WERI-Rb-1 (cell line): ENCODE data around the gene MEGF10.

Experiments
- DNase-seq: peaks from one replicate; pipeline ENCODE4 v3.0.0-alpha.2; 2020
- H3K27ac ChIP-seq: fragments of 250-450 bp; sonication (Bioruptor Pico); 2 replicates; pipeline ENCODE4 v1.5.1; 2020; ENCODE audit warnings: mild to moderate bottlenecking, moderate library complexity
- H3K27me3 ChIP-seq: fragments of 250-450 bp; sonication (Bioruptor Pico); 2 replicates; pipeline ENCODE4 v1.5.1; 2021; ENCODE audit warnings: mild to moderate bottlenecking, low read depth, moderate library complexity; ENCODE audit not compliant: insufficient read depth, severe bottlenecking
- H3K36me3 ChIP-seq: fragments of 250-450 bp; sonication (Bioruptor Pico); 2 replicates; pipeline ENCODE4 v1.5.1; 2020; ENCODE audit warnings: mild to moderate bottlenecking, moderate library complexity
- H3K4me3 ChIP-seq: 2 replicates; pipeline ENCODE4 v1.5.1; 2011; ENCODE audit warnings: low read depth, mild to moderate bottlenecking, control low read depth, low read length
- H3K9me3 ChIP-seq: fragments of 250-450 bp; sonication (Bioruptor Pico); 2 replicates; pipeline ENCODE4 v1.5.1; 2021; ENCODE audit warnings: mild to moderate bottlenecking, moderate library complexity; ENCODE audit not compliant: severe bottlenecking
- TF ChIP-seq, protein P1 (sequence below): IDR thresholded peaks from 2 replicates; pipeline ENCODE4 v1.5.1; 2011; ENCODE audit warnings: low read depth, mild to moderate bottlenecking, control low read depth, inconsistent platforms, low read length

MEGF10 gene

DNA sequence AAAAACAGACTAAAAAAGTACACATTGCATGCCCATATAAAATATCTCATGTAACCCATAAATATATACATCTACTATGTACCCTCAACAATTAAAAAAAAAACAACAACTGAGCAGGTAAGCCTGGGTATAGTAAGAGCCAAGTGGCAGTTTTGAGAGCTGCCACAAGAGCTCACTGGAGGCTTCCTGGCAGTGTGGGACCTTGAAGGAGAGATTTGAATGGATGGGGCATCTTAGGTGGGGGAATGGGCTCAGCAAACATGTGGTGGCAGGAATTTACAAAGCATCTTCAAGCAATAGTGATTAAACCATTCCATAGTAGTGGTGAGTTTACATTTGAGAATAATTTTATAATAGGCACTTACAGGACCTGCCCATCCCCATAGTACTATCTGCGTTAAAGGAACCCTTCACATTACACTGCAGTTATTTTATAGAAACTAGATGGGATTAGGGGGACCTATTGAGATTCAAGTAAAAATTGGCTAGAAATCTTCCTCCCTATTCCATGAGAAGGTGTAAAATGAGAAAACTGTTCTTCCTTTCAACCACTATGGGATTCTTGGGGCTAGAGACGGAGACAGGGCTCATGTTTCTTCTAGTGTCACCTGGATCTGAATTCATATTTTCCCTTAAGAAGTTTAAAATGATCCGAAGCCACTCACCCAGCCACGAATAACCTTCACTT lies 6.9 kb downstream of the MEGF10 start:
- TF ChIP-seq, protein P1, sequence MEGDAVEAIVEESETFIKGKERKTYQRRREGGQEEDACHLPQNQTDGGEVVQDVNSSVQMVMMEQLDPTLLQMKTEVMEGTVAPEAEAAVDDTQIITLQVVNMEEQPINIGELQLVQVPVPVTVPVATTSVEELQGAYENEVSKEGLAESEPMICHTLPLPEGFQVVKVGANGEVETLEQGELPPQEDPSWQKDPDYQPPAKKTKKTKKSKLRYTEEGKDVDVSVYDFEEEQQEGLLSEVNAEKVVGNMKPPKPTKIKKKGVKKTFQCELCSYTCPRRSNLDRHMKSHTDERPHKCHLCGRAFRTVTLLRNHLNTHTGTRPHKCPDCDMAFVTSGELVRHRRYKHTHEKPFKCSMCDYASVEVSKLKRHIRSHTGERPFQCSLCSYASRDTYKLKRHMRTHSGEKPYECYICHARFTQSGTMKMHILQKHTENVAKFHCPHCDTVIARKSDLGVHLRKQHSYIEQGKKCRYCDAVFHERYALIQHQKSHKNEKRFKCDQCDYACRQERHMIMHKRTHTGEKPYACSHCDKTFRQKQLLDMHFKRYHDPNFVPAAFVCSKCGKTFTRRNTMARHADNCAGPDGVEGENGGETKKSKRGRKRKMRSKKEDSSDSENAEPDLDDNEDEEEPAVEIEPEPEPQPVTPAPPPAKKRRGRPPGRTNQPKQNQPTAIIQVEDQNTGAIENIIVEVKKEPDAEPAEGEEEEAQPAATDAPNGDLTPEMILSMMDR, result no peak
- no peaks in the 10 kb centered on the region for H3K9me3 ChIP-seq
- no peak for DNase-seq
- no peaks in the 10 kb centered on the region for H3K27me3 ChIP-seq
- no peak overlapping the region for H3K27ac ChIP-seq
- H3K4me3 ChIP-seq, result no peak overlapping the region
- H3K36me3 ChIP-seq, result no peaks in the 10 kb centered on the region

DNA sequence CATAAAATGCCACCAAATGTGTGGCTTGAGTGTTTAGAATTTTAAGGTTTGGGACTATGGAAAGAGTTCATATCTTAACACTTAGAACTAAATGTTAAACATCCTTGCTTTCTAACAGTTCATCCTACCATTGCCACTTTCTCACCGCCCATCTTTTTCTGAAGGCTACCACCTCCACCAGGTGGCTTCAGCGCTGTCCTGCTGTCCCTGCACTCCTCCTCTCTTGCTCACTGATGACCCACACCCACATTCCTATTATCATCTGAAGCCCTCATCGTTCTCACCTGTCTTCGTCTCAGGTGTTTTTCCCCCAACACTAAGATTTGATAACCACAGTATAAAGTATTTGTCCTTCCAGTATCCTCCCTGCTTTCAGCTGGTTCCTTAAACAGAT lies 7.4 kb downstream of the MEGF10 start:
- Histone ChIP-seq H3K4me3 (no peak overlapping the region), H3K36me3 (no peaks in the 10 kb centered on the region), H3K27ac (no peak overlapping the region), H3K9me3 (no peaks in the 10 kb centered on the region), H3K27me3 (no peaks in the 10 kb centered on the region)
- DNase-seq, result no peak
- TF ChIP-seq, protein P1, result 0 out of 2 replicates have a peak, but pooled peaks have one; percentile 13

DNA sequence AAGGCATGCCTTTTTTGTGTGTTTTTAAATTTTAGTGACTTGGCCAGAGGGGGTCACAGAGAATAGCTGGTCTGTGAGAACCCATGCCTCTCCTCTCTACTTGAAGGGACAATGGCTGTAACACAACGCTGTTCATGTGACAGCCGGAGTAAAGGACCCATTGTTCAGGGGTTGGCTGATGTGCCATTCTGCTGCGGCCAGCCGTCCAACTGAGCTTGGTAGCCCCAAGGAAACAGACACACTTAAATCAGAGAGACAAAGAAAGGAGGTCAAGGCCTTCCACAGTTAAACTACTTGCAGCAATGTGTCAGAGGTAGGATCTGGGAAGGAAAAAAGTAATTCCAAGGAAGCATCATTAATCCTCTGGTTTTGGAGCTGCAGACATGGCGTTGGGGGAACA lies 8.1 kb downstream of the MEGF10 start:
- DNase-seq, result no peak
- no peaks in the 10 kb centered on the region for H3K9me3 ChIP-seq
- no peaks in the 10 kb centered on the region for H3K27me3 ChIP-seq
- no peak overlapping the region for H3K4me3 ChIP-seq
- no peak overlapping the region for H3K27ac ChIP-seq
- TF ChIP-seq, protein P1, result no peak
- no peaks in the 10 kb centered on the region for H3K36me3 ChIP-seq

DNA sequence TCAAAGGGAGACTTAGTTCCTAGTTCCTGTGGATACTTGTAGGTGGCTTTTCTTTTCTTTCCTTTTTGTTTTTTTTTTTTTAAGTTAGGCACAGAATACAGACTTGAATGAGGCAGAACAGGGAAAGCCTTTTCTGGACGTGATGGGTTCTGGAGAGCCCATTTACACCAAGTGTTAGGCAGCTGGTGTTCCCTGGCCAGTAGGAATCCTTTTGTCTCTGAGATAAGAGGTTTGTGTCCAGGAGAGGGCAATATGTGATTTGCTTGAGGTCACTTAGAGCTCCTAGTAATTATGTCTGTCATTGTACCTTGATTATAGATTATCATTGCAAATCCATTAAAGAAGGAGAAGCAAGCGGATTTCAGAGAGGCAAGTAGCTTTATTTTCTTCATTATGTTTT lies 9.1 kb downstream of the MEGF10 start:
- Histone ChIP-seq H3K4me3 (no peak overlapping the region), H3K27me3 (no peaks in the 10 kb centered on the region), H3K9me3 (no peaks in the 10 kb centered on the region), H3K27ac (no peak overlapping the region), H3K36me3 (no peaks in the 10 kb centered on the region)
- TF ChIP-seq, protein P1, result 0 out of 2 replicates have a peak, but pooled peaks have one; percentile 28
- no peak for DNase-seq

DNA sequence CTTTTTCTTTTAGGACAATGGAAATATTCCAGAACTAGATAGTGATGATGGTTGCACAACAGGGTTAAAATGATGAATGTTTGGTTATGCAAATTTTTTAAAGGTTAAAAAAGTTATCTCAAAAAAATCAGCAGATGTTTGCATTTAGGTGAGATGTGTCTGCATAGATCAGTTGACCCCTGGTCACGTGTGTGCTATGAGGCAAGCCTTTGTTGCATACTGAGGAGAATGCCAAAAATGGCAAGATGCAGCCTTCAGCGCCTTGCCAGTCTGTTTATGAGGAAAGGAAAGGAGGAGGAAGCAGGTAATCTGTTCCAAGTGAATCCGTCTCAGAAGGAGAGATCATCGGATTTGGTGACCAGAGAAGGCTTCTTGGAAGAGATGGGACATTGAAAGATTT lies 11.9 kb downstream of the MEGF10 start:
- Histone ChIP-seq H3K4me3 (no peak overlapping the region), H3K9me3 (no peaks in the 10 kb centered on the region), H3K27ac (no peak overlapping the region), H3K27me3 (no peaks in the 10 kb centered on the region), H3K36me3 (no peaks in the 10 kb centered on the region)
- TF ChIP-seq, protein P1, result no peak
- DNase-seq, result no peak

DNA sequence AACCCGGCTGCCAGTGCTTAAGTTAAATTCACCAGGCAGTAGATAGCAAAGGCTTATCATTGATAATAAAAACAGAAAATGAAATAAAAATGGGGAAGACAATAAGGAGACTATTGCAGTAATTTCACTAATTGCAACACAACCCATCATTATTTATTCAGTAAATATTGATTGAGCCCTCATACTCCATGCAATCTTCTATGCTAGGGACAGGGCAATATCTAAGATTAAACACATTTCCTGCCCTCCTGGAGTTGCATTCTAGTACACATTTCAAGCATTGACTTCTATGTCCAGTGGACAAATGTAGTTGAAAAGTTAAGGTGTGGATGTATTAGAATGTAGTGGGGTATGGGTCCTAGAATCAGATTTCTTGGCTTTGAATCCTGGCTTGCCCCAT lies 12.8 kb downstream of the MEGF10 start:
- H3K27me3 ChIP-seq, result no peaks in the 10 kb centered on the region
- H3K27ac ChIP-seq, result no peak overlapping the region
- TF ChIP-seq, protein P1, result no peak
- no peak overlapping the region for H3K4me3 ChIP-seq
- DNase-seq, result no peak
- no peaks in the 10 kb centered on the region for H3K36me3 ChIP-seq
- no peaks in the 10 kb centered on the region for H3K9me3 ChIP-seq
